Measurements from ENCODE around the gene CAMSAP2.

DNA sequence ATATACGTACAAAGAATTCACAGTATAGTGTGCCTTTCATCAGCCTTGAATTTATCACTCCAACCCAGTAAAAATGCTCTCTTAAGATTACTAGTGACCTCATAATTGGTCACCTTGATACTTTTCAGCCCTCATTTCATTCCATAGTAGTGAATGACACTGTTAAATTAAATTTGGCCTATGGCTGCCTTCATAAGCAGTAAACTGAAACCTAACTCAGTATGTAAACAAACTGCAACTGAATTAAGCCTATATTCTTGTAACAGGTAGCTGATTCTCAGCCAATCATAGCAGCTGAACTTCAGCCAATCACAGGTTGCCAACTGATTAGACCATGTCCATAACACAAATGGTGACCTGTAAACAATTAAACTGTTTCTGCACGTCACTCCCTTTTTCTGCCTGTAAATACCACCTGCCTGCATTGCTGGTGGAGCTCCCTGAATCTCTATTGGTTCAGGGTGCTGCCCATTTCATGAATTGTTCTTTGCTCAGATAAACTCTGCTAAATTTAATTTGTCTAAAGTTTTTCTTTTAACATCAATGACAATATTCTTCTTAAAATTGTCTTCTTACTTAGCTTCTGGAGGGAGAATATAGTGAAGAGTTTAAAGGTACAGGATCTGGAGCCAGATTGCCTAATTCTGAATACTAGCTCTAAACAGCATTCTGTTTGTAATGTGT is 24.0 kb upstream of the CAMSAP2 start:
- TF ChIP-seq, protein P1, sequence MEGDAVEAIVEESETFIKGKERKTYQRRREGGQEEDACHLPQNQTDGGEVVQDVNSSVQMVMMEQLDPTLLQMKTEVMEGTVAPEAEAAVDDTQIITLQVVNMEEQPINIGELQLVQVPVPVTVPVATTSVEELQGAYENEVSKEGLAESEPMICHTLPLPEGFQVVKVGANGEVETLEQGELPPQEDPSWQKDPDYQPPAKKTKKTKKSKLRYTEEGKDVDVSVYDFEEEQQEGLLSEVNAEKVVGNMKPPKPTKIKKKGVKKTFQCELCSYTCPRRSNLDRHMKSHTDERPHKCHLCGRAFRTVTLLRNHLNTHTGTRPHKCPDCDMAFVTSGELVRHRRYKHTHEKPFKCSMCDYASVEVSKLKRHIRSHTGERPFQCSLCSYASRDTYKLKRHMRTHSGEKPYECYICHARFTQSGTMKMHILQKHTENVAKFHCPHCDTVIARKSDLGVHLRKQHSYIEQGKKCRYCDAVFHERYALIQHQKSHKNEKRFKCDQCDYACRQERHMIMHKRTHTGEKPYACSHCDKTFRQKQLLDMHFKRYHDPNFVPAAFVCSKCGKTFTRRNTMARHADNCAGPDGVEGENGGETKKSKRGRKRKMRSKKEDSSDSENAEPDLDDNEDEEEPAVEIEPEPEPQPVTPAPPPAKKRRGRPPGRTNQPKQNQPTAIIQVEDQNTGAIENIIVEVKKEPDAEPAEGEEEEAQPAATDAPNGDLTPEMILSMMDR (IDR thresholded peaks at IDR 0.05) = no peak
- no peak for TF ChIP-seq EZH2 (IDR thresholded peaks at IDR 0.05)

Data from neural progenitor cell (in vitro differentiated cells).